OCI-LY3 (cell line): Measurements from ENCODE around the gene CAPN1.
A peak's percentile ranks its signal among the peaks of the same experiment; 100 is the strongest.

Source experiments
- CTCF ChIP-seq: fragments of 200-600, 300-600 bp; sonication (generic); IDR thresholded peaks from 2 replicates; pipeline ENCODE4 v1.5.1; 2014; ENCODE audit warnings: antibody characterized with exemption, low read length, low read depth
- EZH2phosphoT487 ChIP-seq: fragments of 200-600 bp; shearing (Covaris generic); IDR thresholded peaks from 2 replicates; pipeline ENCODE4 v1.6.1; 2018; ENCODE audit warnings: antibody characterized with exemption, mixed run types, low read depth

DNA sequence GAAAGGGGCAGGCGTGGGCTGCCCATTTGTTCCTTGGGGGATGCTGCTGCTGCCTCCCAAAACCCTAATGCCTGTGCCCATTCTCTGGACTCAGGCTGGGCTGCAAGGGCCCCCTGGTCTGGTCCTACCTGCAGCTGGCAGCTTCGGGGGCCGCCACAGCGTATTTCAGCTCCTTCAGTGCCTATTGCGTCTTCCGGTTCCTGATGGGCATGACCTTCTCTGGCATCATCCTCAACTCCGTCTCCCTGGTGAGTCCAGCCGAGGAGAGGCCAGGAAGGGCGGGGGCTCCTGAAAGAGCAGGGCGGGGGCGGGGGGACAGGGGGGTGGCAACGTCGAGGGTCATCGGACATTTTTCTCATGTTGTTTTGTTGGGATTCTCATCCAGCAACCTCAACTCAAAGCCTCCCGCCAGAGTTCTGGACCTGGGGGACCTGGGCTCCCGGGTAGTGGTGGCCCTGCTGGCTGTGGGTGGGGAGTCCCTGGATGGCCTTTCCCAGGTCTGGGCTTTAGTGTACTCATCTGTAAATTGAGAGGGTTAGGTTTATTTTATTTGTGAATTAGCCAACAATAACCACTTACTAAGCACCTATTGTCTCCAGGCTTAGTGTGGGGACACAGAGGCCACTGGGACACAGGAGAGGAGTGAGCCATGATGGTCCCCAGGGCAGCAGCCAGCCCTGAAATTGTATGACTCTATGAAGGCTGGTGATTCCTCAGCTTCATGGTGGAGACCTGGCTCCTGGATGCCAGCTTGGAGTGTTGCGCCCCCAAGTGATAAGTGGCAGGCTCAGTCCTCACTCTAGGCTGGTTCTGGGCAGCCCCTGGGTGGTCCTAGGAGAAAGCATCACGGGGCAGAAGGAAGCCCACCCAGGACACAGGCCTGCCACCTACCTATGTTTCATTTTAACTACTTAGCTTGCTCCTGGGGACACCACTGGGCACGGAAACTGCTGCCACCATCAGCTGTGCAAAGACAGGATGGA is 36.0 kb downstream of the CAPN1 start:
- TF ChIP-seq CTCF, result peak; percentile 15; the same call in 1 of the 2 replicates
- TF ChIP-seq EZH2phosphoT487, result no peak
